Liver (tissue), 9 donors: ENCODE measurements around the gene SLC26A5. TPM values are rescaled to one million over a fixed set of nuclear protein-coding genes. Genes with fewer than 3 reads are reported as not detected.

Experiments used
- DNase-seq: peaks from one replicate; pipeline ENCODE4 v3.0.0-alpha.2; 2017; ENCODE audit warnings: low spot score
- H3K27ac ChIP-seq, 2 donors: one replicate each; pipeline ENCODE4 v1.7.0; 2013; ENCODE audit warnings: inconsistent platforms in 2 of 2, low read length in 2 of 2, control low read depth in 1 of 2, low read depth in 1 of 2, mild to moderate bottlenecking in 1 of 2
- H3K27me3 ChIP-seq, 4 donors: one replicate each; pipeline versions ENCODE4 v1.6.1 to v1.7.0; 2013; ENCODE audit warnings: low read length in 3 of 4, inconsistent platforms in 1 of 4, mild to moderate bottlenecking in 1 of 4, moderate library complexity in 1 of 4; ENCODE audit not compliant: control insufficient read depth in 4 of 4, insufficient read depth in 4 of 4
- H3K36me3 ChIP-seq, 4 donors: one replicate each; pipeline versions ENCODE4 v1.6.1 to v1.7.0; 2013; ENCODE audit warnings: low read length in 3 of 4, mild to moderate bottlenecking in 3 of 4, low read depth in 1 of 4, moderate library complexity in 1 of 4; ENCODE audit not compliant: control insufficient read depth in 4 of 4, insufficient read depth in 3 of 4
- H3K4me1 ChIP-seq, 4 donors: one replicate each; pipeline versions ENCODE4 v1.6.1 to v1.7.0; 2013; ENCODE audit warnings: low read length in 3 of 4, mild to moderate bottlenecking in 3 of 4, moderate library complexity in 1 of 4; ENCODE audit not compliant: control insufficient read depth in 4 of 4, insufficient read depth in 4 of 4
- H3K4me3 ChIP-seq, 3 donors: one replicate each; pipeline versions ENCODE4 v1.6.1 to v1.7.0; 2013; ENCODE audit warnings: low read length in 3 of 3, control low read depth in 1 of 3, low read depth in 1 of 3, mild to moderate bottlenecking in 1 of 3
- H3K9ac ChIP-seq, 2 donors: one replicate each; pipeline ENCODE4 v1.7.0; 2013; ENCODE audit warnings: low read length in 2 of 2, mild to moderate bottlenecking in 2 of 2, moderate library complexity in 2 of 2, control low read depth in 1 of 2, low read depth in 1 of 2
- H3K9me3 ChIP-seq, 4 donors: one replicate each; pipeline versions ENCODE4 v1.6.1 to v1.7.0; 2013; ENCODE audit warnings: low read length in 3 of 4; ENCODE audit not compliant: control insufficient read depth in 4 of 4
- CTCF ChIP-seq: fragments of 150-350 bp; IDR thresholded peaks from 2 replicates; pipeline ENCODE4 v1.5.1; 2017; ENCODE audit warnings: improper control_type of control experiment, low read depth, low read length; ENCODE audit not compliant: missing input control
- EGR1 ChIP-seq, 2 donors: IDR thresholded peaks; 2 replicates each; pipeline ENCODE4 v1.6.1; 2016 to 2018; ENCODE audit warnings: antibody characterized with exemption in 2 of 2, low read depth in 2 of 2
- FOXA1 ChIP-seq: IDR thresholded peaks from 2 replicates; pipeline ENCODE4 v1.6.1; 2016; ENCODE audit warnings: antibody characterized with exemption
- FOXA2 ChIP-seq: IDR thresholded peaks from 2 replicates; pipeline ENCODE4 v1.6.1; 2016; ENCODE audit warnings: antibody characterized with exemption
- HNF4A ChIP-seq, 2 donors: conservative IDR thresholded peaks; 2 replicates each; pipeline ENCODE4 v1.6.1; 2016; ENCODE audit warnings: antibody characterized with exemption in 2 of 2, mild to moderate bottlenecking in 2 of 2
- NR2F2 ChIP-seq: IDR thresholded peaks from 2 replicates; pipeline ENCODE4 v1.6.1; 2016; ENCODE audit warnings: antibody characterized with exemption
- RAD21 ChIP-seq, 2 donors: IDR thresholded peaks; 2 replicates each; pipeline ENCODE4 v1.6.1; 2016; ENCODE audit warnings: antibody characterized with exemption in 2 of 2, mild to moderate bottlenecking in 2 of 2
- REST ChIP-seq: IDR thresholded peaks from 2 replicates; pipeline ENCODE4 v1.6.1; 2016; ENCODE audit warnings: antibody characterized with exemption, mild to moderate bottlenecking
- TAF1 ChIP-seq: conservative IDR thresholded peaks from 2 replicates; pipeline ENCODE4 v1.6.1; 2016; ENCODE audit warnings: antibody characterized with exemption, mild to moderate bottlenecking
- YY1 ChIP-seq: IDR thresholded peaks from 2 replicates; pipeline ENCODE4 v1.6.1; 2016; ENCODE audit warnings: antibody characterized with exemption, mild to moderate bottlenecking
- WGBS: extraction: QIAGEN DNeasy Blood & Tissue Kit; methylation state at CpG from one replicate; pipeline ENCODE4 v1.1.7; 2013; 5-methylcytosine and 5-hydroxymethylcytosine counted together
- polyA plus RNA-seq, 2 donors: library from polyadenylated mRNA; stranded (reverse) in 1 of 2; unstranded in 1 of 2; fragments of 200-250 nt in 1 of 2; fragments of >200 nt in 1 of 2; fragmentation: Nextera tagmentation in 1 of 2; extraction: Ambion mirVana in 1 of 2; gene quantifications; one replicate each; pipeline versions ENCODE4 v1.2.1 to v1.2.3, GENCODE V29; 2013 to 2015
- total RNA-seq, 2 donors: library from RNA; depleted of rRNA; stranded (reverse); fragments of >200 nt; gene quantifications; one replicate each; pipeline ENCODE4 v1.2.3, GENCODE V29; 2014
- TF ChIP-seq, protein P1 (sequence below): IDR thresholded peaks from 2 replicates; pipeline ENCODE4 v1.6.1; 2016; ENCODE audit warnings: antibody characterized with exemption
- TF ChIP-seq, protein P2 (sequence below): IDR thresholded peaks from 2 replicates; pipeline ENCODE4 v1.6.1; 2016; ENCODE audit warnings: antibody characterized with exemption
- donor health status: healthy.
- donor health status: healthy.
- donor health status: healthy.
- donor health status: healthy.
- donor health status: healthy.

SLC26A5 gene
- total and polyA plus RNA-seq, 4 donors = 0.09 to 1.1 (median 0.45) TPM

DNA sequence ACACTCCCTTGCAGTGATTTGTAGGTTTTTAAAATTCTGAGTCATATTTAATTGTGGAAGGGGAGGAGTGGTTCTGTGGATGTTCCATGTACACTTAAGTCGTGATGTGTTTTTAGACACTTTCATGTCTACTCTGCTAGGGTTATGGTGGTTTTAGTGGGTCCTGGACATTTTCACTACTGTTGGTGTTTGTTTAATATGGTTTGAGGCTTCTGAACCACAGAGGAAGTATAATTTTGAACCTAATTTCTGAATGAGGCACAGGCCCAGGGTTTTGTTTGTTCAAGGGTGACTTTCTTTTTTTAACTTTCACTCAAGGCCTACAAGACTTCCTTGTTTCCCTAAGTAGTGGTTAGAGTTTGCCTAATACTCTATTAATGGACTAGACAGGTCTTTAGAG is 13.3 kb downstream of the SLC26A5 start:
- Histone ChIP-seq H3K9ac (no peak overlapping the region), H3K27ac (no peak overlapping the region), H3K9me3 (no peaks in the 10 kb centered on the region), H3K36me3 (no peaks in the 10 kb centered on the region), H3K4me1 (no peaks in the 10 kb centered on the region), H3K4me3 (no peak overlapping the region), H3K27me3 (peaks cover 0 to 7% (median 0%) of the 10 kb centered on the region in 4 donors)
- WGBS = 84% methylated on average over 1 of the region's 1 CpG
- DNase-seq = no peak
- TF ChIP-seq EGR1 (IDR thresholded peaks at IDR 0.05; ENCODE audit: low read depth in 2 of 2) = no peak
- TF ChIP-seq, protein P1, sequence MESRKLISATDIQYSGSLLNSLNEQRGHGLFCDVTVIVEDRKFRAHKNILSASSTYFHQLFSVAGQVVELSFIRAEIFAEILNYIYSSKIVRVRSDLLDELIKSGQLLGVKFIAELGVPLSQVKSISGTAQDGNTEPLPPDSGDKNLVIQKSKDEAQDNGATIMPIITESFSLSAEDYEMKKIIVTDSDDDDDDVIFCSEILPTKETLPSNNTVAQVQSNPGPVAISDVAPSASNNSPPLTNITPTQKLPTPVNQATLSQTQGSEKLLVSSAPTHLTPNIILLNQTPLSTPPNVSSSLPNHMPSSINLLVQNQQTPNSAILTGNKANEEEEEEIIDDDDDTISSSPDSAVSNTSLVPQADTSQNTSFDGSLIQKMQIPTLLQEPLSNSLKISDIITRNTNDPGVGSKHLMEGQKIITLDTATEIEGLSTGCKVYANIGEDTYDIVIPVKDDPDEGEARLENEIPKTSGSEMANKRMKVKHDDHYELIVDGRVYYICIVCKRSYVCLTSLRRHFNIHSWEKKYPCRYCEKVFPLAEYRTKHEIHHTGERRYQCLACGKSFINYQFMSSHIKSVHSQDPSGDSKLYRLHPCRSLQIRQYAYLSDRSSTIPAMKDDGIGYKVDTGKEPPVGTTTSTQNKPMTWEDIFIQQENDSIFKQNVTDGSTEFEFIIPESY = no peak
- no peak for TF ChIP-seq NR2F2
- TF ChIP-seq TAF1 = no peak
- TF ChIP-seq REST = no peak
- TF ChIP-seq HNF4A (conservative IDR thresholded peaks at IDR 0.05) = no peak
- no peak for TF ChIP-seq FOXA1
- no peak for TF ChIP-seq RAD21 (IDR thresholded peaks at IDR 0.05)

DNA sequence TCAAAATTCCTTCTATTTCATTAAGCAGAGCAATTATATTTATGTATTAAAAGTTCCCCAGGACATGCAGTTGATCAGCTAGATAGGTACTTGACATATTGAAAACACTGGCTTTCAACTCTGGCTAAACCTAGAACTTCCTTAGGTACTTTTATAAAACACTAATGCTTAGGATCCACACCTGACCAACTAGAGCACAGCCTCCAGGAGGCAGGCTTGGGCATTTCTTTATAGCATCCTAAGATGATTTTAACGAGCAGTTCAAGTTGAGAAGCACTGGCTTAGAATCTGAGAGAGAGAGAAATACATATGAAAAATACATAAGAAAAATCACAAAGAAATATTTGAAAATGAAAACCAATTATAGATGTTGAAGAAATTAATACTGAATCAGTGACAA is 20.8 kb downstream of the SLC26A5 start:
- H3K9me3 ChIP-seq = no peaks in the 10 kb centered on the region
- no peaks in the 10 kb centered on the region for H3K4me1 ChIP-seq
- no peak overlapping the region for H3K4me3 ChIP-seq
- DNase-seq = no peak
- WGBS = 74% methylated on average over 1 of the region's 1 CpG
- H3K27ac ChIP-seq = no peak overlapping the region
- no peak overlapping the region for H3K9ac ChIP-seq
- no peaks in the 10 kb centered on the region for H3K27me3 ChIP-seq
- no peak for TF ChIP-seq TAF1
- TF ChIP-seq HNF4A (conservative IDR thresholded peaks at IDR 0.05) = no peak
- TF ChIP-seq YY1 = no peak
- TF ChIP-seq, protein P2, sequence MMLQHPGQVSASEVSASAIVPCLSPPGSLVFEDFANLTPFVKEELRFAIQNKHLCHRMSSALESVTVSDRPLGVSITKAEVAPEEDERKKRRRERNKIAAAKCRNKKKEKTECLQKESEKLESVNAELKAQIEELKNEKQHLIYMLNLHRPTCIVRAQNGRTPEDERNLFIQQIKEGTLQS = no peak
- TF ChIP-seq FOXA2 = no peak
- TF ChIP-seq CTCF = no peak
- H3K36me3 ChIP-seq = no peaks in the 10 kb centered on the region
